GM19455 (cell line): ENCODE results near the gene CDYL2.
A peak's percentile ranks its signal among the peaks of the same experiment; 100 is the strongest.
"Not testable (repeated sequence)": the region's sequence is repeated elsewhere in the genome, so short reads cannot be mapped to it uniquely, and the experiment has no call there.

Experiments
- ATAC-seq: cut with Tn5 transposase; IDR thresholded peaks from one replicate; pipeline ENCODE4 v1.9.1; 2021; ENCODE audit not compliant: unreplicated experiment

The CDYL2 gene

DNA sequence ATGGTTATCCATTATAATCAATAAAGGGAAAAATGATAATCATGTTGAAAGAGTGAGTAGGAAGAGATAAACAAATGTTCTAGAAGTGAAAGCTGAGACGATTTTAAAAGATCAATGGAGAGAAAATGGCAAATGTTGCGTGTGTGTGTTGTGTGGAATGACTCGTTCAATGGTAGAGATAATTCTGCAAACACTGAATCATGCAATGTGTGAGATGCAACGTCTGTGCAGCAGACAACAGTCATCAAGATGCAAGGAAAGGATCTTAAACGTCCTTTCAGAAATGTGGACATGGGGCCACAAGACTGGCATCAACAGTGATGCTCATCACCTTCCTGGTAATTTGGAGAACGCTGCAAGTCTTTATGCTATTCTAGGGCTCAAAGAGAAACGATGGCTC, 124.4 kb downstream of the CDYL2 start:
- ATAC-seq = no peak

DNA sequence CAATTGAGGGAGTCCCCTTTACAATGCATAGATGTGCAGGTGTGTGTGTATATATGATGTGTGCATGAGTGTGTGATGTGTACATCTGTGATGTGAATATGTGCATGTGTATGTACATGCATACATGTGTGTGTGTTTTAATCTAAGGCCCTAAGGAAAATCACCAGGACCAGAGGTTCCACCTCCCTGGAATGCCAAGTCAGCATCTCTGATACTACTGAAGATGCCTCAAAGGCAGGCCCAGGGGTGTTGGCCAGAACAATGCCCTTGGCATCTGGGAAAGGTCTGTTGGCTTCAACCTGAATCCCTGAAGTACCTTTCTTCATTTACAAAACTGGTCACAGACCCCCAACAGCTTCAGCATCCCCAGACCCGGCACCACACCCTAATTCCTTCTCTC, 129.5 kb downstream of the CDYL2 start:
- ATAC-seq = no peak

DNA sequence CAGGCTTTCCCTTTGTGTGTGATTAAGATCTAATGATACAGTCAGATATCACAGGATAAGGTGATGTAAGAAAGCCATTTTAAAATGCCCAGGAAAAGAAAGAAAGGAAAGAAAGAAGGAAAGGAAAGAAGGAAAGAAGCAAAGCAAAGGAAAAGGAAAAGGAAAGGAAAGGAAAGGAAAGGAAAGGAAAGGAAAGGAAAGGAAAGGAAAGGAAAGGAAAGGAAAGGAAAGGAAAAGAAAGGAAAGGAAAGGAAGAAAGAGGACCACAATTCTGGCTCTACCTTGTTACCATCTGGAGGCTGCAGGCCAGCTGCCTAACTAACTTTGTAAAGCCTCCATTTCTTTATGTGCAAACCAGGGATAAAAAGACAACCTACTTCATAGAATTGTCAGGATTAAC, 132.0 kb downstream of the CDYL2 start:
- no peak for ATAC-seq

DNA sequence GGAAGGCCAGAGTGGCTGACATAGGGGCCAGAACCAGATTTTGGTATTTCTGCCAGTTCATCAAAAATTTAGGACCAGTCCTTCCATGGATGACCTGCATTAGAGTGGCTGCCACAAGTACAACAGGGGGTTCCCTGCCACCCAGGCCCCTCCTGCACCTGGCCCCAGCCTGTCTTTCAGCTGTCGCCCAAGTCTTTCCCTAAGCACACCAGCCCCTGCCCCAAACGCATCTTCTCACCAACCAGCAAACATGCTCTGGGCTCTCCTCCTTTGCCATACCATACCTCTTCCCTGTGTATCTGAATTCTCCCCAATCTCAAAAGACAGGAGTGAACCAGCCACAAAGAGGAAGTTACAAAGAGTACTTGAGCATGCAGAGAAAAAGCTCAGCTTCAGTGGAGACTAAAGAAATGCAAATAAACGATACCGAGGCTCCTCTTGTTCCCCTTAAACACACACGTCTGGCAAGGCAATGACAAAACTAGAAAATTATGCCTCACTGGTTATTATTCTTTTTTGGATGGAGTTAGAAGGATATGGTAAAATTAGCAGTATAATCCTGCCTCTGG, 133.0 kb downstream of the CDYL2 start:
- ATAC-seq = no peak

DNA sequence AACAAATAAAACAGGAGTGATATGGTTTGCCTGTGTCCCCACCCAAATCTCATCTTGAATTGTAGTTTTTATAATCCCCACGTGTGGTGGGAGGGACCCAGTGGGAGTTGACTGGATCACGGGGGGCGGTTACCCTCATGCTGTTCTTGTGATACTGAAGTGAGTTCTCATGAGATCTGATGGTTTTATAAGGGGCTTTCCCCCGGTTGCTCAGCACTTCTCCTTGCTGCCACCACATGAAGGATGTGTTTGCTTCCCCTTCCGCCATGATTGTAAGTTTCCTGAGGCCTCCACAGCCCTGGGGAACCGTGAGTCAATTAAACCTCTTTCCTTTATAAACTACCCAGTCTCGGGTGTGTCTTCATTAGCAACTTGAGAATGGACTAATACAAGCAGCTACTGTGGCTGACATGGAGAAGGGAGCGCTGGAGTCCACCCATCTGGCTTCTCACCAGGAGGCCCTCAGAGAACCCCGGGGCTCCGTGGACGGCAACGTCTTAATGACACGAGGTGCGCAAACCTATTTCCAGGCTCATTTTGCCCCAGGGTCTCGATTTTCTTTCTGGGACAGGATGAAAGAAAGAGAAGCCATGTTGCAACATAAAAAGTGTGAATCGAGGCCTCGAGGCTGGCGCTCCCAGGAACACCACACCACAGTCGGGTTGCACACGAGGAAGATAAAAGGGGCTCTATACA, 134.1 kb downstream of the CDYL2 start:
- no peak for ATAC-seq

DNA sequence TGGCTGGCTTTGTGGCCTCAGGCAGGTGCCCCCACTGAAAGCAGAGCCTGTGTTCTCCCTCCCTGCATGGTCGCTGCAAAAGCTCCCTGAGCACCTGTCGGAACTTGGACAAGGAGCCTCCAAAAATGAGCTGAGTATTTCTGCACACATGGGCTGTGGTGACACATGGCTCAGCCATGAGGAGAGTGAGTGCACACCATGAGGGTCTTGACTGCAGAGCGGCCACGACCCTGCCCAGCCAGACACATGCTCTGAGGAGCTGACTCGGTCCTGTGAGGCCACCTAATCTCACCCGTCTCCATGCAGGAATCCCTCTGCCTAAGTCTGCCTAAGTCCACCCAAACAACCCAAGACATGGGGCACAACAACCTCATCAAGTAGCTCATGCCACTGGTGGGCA, 134.7 kb downstream of the CDYL2 start:
- ATAC-seq = no peak

DNA sequence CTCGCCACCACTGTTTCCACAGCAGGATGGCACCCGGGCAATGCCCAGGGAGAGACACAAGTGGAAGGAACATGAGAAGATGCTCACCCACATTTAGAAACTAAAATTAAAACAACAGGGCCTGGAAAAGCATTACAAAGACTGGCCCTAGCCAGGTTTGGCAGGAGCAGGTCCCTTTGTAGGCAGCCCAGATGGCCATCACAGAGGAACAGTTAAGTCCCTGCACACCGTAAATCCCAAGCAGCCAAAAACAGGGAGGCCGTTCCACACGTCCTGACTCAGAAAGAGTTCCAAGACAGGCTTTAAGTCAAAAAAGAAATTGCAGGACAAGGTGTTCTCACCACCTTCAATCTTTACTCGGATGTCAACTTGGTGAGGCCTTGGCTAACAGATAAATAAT, 136.5 kb downstream of the CDYL2 start:
- no peak for ATAC-seq

DNA sequence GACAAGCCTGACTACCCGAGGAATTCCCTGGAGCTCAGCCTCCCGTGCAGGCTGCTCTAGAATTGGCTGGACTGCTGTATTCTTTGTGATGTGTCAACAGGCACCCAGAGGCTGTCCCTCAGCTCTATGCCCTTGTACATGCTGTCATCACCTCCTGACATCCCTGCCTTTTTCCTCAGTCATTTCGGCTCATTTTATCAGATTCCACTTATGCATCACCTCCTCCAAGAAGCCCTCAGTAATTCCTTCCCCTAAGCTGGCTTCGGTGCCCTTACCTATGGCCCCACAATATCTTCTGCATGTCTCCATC, 137.2 kb downstream of the CDYL2 start:
- no peak for ATAC-seq

DNA sequence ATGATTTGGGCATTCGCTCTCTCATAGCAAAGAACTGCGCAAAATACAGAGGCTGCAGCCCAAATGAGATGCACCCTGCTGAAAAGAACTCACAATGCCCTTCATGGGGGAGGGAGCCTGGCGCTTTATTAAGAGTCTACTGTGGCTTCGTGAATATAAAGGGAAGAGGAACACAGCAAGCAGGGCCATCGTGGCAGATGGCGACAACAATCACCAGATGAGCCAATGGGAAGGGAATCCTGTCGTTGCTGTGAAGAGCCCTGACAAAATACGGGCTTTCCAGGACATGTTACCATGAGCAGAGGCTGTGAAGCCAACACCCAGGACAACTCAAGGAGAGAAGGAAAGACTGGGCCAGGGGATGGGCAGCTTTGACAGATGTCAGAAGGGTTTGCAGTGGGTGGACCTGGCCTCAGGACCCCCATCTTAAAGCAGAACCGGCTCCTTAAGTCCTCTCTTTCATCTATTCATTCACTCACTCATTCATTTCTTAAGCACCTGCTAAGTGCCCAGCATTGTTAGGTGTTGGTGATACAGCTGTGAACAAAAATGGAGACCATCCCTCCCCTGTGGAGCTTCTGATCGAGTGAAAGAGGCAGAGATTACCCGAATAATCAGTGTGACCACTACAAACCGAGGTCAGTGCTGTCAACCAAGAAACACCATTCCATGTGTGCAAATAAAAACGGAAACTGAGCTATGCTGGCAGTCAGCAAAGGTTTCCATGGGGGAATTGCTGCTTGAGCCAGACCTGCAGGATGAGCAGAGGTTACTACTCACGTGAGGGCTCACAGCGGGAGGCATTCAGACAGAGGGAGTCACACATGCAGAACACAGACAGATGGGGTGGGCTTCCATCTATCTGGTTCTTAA, 137.8 kb downstream of the CDYL2 start:
- no peak for ATAC-seq

DNA sequence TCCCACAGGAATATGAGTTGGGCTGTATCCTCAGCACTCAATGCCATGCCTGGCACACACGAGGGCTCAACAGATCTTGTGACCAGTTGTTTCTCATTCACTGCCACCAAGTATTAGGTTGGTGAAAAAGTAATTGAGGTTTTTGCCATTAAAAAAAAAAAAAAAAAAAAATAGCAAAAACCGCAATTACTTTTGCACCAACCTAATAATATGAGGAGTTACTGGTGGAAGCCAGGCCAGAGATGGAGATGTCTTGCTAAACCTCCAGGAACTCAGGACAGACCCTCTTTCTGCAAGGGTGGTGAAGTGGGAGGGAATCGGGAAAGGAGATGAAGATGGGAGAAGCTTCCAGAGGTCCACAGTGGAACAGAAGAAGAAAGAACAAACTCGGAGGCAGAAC, 139.0 kb downstream of the CDYL2 start:
- ATAC-seq = no peak

DNA sequence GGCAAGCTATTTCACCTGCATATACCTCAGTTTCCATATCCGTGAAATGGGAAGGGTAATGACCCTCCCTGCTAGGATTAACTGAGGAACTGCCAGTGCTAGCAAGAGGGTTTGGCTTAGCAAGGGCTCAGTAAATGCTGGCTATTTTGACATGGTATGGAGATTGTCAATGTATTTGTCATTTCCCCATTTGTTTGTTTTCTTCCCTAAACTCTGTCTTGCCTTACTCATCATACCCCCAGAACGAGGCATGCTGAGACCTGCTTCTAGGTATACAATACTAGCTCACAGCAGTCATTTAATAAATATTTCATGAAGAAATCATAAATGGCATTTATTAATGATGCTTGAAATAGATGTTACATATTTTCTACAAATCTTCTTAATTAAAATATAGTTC, 139.6 kb downstream of the CDYL2 start:
- no peak for ATAC-seq

DNA sequence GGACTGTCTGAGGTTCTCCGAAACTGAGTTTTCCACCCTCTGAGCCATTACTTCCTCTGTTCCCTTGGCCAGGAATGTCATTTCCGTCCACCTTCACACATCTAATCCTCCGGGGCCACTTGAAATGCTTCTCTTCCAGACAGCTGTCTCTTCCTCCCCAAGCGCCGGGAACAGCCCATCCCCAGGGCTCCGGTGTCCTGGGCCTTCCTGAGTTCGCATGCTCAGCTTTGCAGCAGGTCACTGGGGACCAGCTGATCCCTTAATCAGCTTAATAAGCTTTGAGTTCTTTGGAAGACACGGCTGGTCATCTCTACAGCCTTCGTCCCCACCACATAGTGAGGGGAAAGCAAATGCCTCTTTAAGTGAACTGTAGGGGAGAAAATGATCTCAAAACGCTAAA, 140.2 kb downstream of the CDYL2 start:
- no peak for ATAC-seq

DNA sequence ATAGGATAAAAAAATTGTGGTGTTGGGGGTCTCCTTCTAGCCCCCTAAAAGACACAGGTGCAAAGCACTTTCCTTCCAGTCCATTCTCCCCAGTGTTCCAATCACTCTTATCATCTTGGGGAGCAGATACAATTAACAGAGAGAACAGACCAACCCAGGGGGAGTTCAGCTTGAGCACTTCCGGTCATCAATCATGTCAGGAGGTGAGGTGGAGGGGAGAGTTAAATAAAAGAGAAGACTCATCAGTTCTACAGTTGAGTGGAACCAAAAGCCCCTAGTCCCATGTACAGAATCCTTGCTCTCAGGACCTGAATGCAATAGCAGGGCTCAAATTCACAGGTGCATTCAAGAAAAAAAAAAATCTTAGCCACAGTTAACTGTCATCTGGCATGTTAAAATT, 141.3 kb downstream of the CDYL2 start:
- ATAC-seq = no peak

DNA sequence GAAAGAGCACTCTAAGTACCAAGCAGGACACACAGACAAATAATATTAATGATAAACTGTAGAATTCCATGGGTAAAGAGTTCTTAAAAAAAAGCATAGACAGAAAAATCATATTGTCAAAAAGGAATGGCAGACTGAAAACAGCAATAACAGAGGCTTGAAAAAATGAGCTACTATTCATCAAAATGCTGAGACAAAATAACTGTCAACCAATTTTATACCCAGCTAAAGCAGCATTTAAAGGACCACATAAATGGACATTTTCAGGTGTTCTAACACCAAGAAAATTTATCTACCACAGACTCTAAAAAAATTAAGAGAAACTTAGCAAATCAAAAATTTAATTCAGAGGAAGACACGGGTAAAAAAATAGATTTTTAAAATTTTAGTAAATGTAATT, 144.5 kb downstream of the CDYL2 start:
- no peak for ATAC-seq

DNA sequence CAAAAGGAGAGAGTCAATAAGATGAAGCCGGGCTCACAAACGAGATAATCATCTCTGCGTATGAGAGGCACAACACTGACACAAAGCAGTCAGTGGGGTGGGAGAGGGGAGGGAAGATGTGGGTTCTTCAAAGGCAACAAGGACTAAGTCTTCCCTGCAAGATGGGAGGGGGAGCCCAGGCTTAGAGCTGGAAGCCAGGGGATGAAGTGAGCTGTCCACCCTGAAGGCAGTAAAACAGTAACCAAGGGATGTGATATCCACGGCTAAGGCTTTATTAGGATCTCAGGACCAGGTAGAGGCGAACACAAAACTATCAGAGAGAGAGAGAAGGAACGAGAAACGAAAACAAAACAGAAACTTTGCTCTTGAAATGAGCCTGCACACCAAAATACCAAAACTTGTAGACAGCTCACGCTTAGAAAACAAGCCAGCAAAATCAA, 147.7 kb downstream of the CDYL2 start:
- peak; percentile 98 for ATAC-seq

DNA sequence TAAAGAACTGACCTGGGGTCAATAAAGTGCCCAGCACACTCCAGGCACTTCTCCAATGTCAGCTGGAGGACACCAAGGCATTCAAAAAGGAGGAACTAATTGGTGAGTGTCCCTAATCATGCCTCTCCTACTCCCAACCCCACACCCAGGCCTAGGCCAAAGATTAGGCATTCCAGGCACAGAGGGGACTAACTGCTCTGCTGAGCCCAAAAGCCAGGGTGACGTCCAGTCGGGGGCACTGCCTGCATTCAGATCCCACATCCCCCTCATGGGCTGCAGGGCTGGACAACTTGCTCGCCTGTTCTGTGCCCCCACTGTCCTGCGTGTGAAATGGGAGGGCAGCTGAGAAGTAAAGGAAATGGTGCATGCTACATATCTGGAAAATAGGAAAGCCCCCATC, 148.2 kb downstream of the CDYL2 start:
- no peak for ATAC-seq

DNA sequence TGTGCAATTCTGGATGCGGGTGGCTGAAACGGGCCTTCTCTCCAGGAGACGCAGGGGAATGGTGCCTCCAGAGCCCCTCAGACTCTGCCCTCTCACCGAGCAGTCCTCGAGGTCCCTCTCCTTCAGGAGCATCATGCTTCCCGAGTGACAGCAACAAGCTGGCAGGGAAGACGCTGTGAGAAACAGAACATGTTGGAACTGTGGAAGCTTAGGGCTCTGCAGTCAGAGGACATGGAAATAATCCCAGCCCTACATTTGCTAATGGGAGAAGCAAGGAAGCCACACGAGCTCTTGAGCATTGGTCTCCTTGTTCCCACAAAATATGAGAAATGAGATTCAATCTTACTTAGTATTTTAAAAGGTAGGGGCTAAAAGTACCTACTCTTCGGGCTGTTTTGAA, 148.6 kb downstream of the CDYL2 start:
- ATAC-seq = no peak

DNA sequence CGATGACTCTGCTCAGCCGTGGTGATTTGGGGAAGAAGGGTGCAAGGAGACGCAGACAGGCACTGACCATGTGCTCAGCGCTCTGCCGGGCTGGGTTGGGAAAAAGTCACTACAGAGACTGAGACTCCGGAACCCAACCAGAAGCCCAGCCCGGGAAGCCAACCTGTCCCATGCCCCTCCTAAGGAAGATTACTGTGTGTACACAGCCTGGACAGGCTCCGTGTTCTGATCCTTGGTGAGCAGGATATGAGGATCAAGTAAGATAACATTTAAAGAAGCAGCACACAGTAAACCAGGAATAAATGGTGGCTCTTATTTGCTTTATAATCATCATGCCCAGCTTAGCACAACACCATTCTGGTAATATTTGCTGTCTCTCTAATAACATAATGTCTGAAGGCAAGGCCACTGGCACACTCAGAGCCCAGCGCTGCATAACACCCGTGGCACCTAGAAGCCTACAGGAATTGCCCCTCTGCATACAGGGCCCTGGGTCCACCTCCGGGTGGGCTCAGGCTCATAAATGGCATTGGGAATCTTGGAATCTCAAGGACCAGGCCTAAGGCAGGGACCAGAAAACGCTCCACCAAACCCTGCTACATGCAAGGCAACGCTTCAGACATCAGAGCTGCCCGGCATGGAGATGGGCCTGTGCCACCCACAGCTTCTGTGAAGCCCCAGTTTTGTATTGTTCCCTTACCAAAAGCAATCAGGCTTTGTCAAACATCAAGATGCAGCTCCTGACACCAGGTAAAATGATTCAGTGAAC, 150.1 kb downstream of the CDYL2 start:
- ATAC-seq = no peak

DNA sequence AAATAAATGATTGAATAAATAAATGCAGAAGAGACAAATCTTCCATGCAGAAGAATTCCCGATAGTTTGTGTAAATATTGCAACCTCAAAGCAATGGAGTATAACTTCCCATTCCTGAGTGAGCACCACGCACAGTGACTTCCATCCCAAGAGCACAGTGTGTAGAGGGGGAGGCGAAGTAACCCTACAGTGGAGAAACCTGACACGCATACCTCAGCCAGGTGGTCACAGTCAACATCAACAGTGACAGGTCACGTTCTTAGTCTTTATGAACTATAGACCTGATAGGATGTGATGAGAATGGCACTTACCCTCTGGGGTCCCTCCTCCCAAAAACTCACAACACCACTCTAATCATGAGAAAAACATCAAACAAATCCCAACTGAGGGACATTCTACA, 152.0 kb downstream of the CDYL2 start:
- no peak for ATAC-seq

DNA sequence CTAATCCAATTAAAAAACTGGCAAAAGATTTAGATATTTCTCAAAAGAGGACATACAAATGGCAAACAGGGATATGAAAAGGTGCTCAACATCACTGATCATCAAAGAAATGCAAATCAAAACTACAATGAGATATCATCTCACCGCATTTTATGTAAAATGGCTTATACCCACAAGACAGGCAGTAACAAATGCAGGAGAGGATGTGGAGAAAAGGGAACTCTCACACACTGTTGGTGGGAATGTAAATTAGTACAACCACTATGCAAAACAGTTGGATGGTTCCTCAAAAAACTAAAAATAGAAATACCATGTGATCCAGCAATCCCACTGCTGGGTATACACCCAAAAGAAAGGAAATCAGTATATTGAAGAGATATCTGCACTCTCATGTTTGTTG, 154.1 kb downstream of the CDYL2 start:
- not testable (repeated sequence) for ATAC-seq

DNA sequence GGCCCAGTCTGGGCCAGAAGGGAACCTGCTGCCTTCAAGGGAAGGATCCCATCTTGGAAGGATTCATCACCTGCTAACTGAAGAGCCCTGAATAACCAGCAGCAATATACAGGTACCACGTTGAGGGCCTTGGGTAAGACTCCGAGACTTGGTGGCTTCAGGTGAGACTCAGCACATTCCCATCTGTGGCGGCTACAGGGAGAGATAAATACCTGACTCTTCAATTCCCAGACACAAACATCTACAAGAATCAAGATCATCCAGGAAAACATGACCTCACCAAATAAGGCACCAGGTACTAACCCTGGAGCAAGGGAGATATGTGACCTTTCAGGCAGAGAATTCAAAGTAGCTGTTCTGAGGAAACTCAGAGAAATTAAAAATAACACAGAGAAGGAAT, 164.1 kb downstream of the CDYL2 start:
- ATAC-seq = no peak

DNA sequence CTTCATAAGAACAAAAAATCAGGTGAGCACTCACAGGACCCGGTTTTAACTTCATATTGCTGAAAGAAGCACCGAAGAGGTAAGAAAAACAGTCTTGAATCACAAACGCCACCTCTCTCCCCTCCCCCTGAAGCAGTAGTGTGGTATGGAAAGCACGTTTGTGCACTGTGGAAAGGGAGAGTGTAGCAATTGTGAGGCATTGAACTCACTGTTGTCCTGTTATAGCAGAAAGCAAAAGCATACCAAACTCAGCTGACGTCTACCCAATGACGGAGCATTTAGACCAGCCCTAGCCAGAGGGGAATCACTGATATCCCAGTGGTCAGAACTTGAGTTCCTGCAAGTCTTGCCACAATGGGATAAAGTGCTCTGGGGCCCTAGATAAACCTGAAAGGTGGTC, 164.8 kb downstream of the CDYL2 start:
- ATAC-seq = no peak
